HepG2 (cell line): Measurements from ENCODE around the gene ATP4A. TPM values are rescaled to one million over a fixed set of nuclear protein-coding genes. Genes with fewer than 3 reads are reported as not detected.

Experiments
- BCLAF1 ChIP-seq: fragments of 450-650 bp; IDR thresholded peaks from 2 replicates; pipeline ENCODE4 v1.6.1; 2017; ENCODE audit warnings: mild to moderate bottlenecking
- BORCS8-MEF2B ChIP-seq: sonication (generic); formaldehyde crosslinking; IDR thresholded peaks from 2 replicates; pipeline ENCODE4 v1.8.0; 2022; ENCODE audit warnings: mild to moderate bottlenecking, missing genetic modification reagents
- CHD2 ChIP-seq: IDR thresholded peaks from 2 replicates; pipeline ENCODE4 v1.6.1; 2011; ENCODE audit warnings: low read depth, low read length, improper control_type of control experiment
- CSRNP2 ChIP-seq: sonication (generic); formaldehyde crosslinking; conservative IDR thresholded peaks from 2 replicates; pipeline ENCODE4 v1.8.0; 2022; ENCODE audit warnings: low read depth, missing genetic modification reagents
- NAIF1 ChIP-seq: sonication (generic); formaldehyde crosslinking; IDR thresholded peaks from 2 replicates; pipeline ENCODE4 v1.5.0; 2020; ENCODE audit warnings: mild to moderate bottlenecking, missing genetic modification reagents, borderline replicate concordance
- NFE2 ChIP-seq: sonication (generic); formaldehyde crosslinking; IDR thresholded peaks from 2 replicates; pipeline ENCODE4 v1.4.0; 2020; ENCODE audit warnings: missing genetic modification reagents
- PHF21A ChIP-seq: sonication (generic); formaldehyde crosslinking; IDR thresholded peaks from 2 replicates; pipeline ENCODE4 v1.5.0; 2020; ENCODE audit warnings: mild to moderate bottlenecking, missing genetic modification reagents
- SKIL ChIP-seq: sonication (generic); formaldehyde crosslinking; IDR thresholded peaks from 2 replicates; pipeline ENCODE4 v1.8.0; 2022; ENCODE audit warnings: missing genetic modification reagents, mild to moderate bottlenecking, moderate library complexity, borderline replicate concordance
- ZNF180 ChIP-seq: sonication (generic); formaldehyde crosslinking; IDR thresholded peaks from 2 replicates; pipeline ENCODE4 v1.4.0; 2020; ENCODE audit warnings: low read depth, missing genetic modification reagents, borderline replicate concordance
- ZNF318 ChIP-seq: sonication (generic); formaldehyde crosslinking; IDR thresholded peaks from 2 replicates; pipeline ENCODE4 v1.4.0; 2020; ENCODE audit warnings: mild to moderate bottlenecking, missing genetic modification reagents
- ZNF605 ChIP-seq: sonication (generic); formaldehyde crosslinking; IDR thresholded peaks from 2 replicates; pipeline ENCODE4 v1.8.0; 2022; ENCODE audit warnings: mild to moderate bottlenecking, missing genetic modification reagents
- ZUFSP ChIP-seq: sonication (generic); formaldehyde crosslinking; IDR thresholded peaks from 2 replicates; pipeline ENCODE4 v1.9.0; 2021; ENCODE audit warnings: missing genetic modification reagents, mild to moderate bottlenecking, borderline replicate concordance
- polyA plus RNA-seq, 8 experiments: library from polyadenylated mRNA; depleted of rRNA in 3 of 8; stranded (reverse) in 7 of 8; unstranded in 1 of 8; fragments of >200 nt; fragmentation: Illumina TruSeq in 4 of 8; extraction: Trizol in 4 of 8; gene quantifications; 2 replicates each; pipeline versions ENCODE4 v1.2.1 to v1.2.3, GENCODE V29; 2011 to 2016; ENCODE audit warnings: low read depth in 4 of 8, missing spikeins in 1 of 8, mixed read lengths in 1 of 8; ENCODE audit not compliant: insufficient read depth in 1 of 8
- total RNA-seq, 5 experiments: library from RNA; depleted of rRNA; stranded (reverse); fragments of >200 nt; fragmentation: Illumina TruSeq; extraction: Trizol; gene quantifications; 2 replicates each; pipeline ENCODE4 v1.2.3, GENCODE V29; 2016; ENCODE audit warnings: low read depth in 1 of 5

The ATP4A gene
- total and polyA plus RNA-seq, 2 of the 13 experiments (the other 11 are each of a cell fraction or from before 2014, with no cell fraction given): 0.08 to 0.11 TPM

GRCh38 chr19:35569281-35569781 lies 5.9 kb upstream of the ATP4A start (continued):
- TF ChIP-seq PHF21A (peak; percentile 79), ZNF318 (CRISPR knock-in tag) (no peak), ZNF180 (CRISPR knock-in tag) (no peak), CHD2 (no peak), ZUFSP (no peak), NFE2 (no peak), ZNF605 (CRISPR knock-in tag) (no peak), NAIF1 (CRISPR knock-in tag) (no peak), CSRNP2 (CRISPR knock-in tag) (no peak), BCLAF1 (no peak), BORCS8-MEF2B (CRISPR knock-in tag) (peak; percentile 56; the same call in 1 of the 2 replicates), SKIL (CRISPR knock-in tag) (peak; percentile 82; the same call in 1 of the 2 replicates)
